Measurements from ENCODE around the gene AMACR.
A peak's percentile ranks its signal among the peaks of the same experiment; 100 is the strongest.
"Not testable (repeated sequence)": the region's sequence is repeated elsewhere in the genome, so short reads cannot be mapped to it uniquely, and the experiment has no call there.

The AMACR gene

GRCh38 chr5:34010146-34010545, 2.3 kb upstream of the AMACR start:
- DNase-seq (ENCODE audit: extremely low read depth in 1 of 2, low read depth in 1 of 2), result not testable (repeated sequence)

- no peak for DNase-seq (ENCODE audit: extremely low read depth in 1 of 2, low read depth in 1 of 2)
Observed at GRCh38 chr5:34009610-34010009, 1.8 kb upstream of the AMACR start.

GRCh38 chr5:34008802-34009201, 952 bp upstream of the AMACR start:
- no peak for DNase-seq (ENCODE audit: extremely low read depth in 1 of 2, low read depth in 1 of 2)

GRCh38 chr5:34007201-34007620, 639 bp downstream of the AMACR start:
- DNase-seq (ENCODE audit: extremely low read depth in 1 of 2, low read depth in 1 of 2), result no peak

- no peak for DNase-seq (ENCODE audit: extremely low read depth in 1 of 2, low read depth in 1 of 2)
Observed at GRCh38 chr5:34005681-34006080, 2.2 kb downstream of the AMACR start.

GRCh38 chr5:34005211-34005610, 2.6 kb downstream of the AMACR start:
- peak in 1 of 2 donors; percentile 34 for DNase-seq (ENCODE audit: extremely low read depth in 1 of 2, low read depth in 1 of 2)

GRCh38 chr5:34003941-34004340, 3.9 kb downstream of the AMACR start:
- DNase-seq (ENCODE audit: extremely low read depth in 1 of 2, low read depth in 1 of 2), result no peak

GRCh38 chr5:34002629-34003328, 5.1 kb downstream of the AMACR start:
- DNase-seq (ENCODE audit: extremely low read depth in 1 of 2, low read depth in 1 of 2), result no peak

- no peak for DNase-seq (ENCODE audit: extremely low read depth in 1 of 2, low read depth in 1 of 2)
Observed at GRCh38 chr5:34001241-34001841, 6.5 kb downstream of the AMACR start.

GRCh38 chr5:33999978-34000377, 7.9 kb downstream of the AMACR start:
- DNase-seq (ENCODE audit: extremely low read depth in 1 of 2, low read depth in 1 of 2), result no peak

- no peak for DNase-seq (ENCODE audit: extremely low read depth in 1 of 2, low read depth in 1 of 2)
Observed at GRCh38 chr5:33997331-33997983, 10.4 kb downstream of the AMACR start.

GRCh38 chr5:33995865-33996264, 12.0 kb downstream of the AMACR start:
- no peak for DNase-seq (ENCODE audit: extremely low read depth in 1 of 2, low read depth in 1 of 2)

- no peak for DNase-seq (ENCODE audit: extremely low read depth in 1 of 2, low read depth in 1 of 2)
Observed at GRCh38 chr5:33994845-33995244, 13.0 kb downstream of the AMACR start.

GRCh38 chr5:33992864-33993263, 15.0 kb downstream of the AMACR start:
- no peak for DNase-seq (ENCODE audit: extremely low read depth in 1 of 2, low read depth in 1 of 2)

- no peak for DNase-seq (ENCODE audit: extremely low read depth in 1 of 2, low read depth in 1 of 2)
Observed at GRCh38 chr5:33985447-33985846, 22.4 kb downstream of the AMACR start.

GRCh38 chr5:33984671-33985124, 23.2 kb downstream of the AMACR start, which contains the start of gene SLC45A2:
SLC45A2 (minus strand) TSS chr5:33984693; CDS start chr5:33984583, 110 bp downstream.
- DNase-seq (ENCODE audit: extremely low read depth in 1 of 2, low read depth in 1 of 2), result no peak

GRCh38 chr5:33984178-33984577, 23.7 kb downstream of the AMACR start:
- no peak for DNase-seq (ENCODE audit: extremely low read depth in 1 of 2, low read depth in 1 of 2)

GRCh38 chr5:33981408-33982162, 26.3 kb downstream of the AMACR start:
- DNase-seq (ENCODE audit: extremely low read depth in 1 of 2, low read depth in 1 of 2), result no peak

- DNase-seq (ENCODE audit: extremely low read depth in 1 of 2, low read depth in 1 of 2), result no peak
Observed at GRCh38 chr5:33980030-33980429, 27.8 kb downstream of the AMACR start.

GRCh38 chr5:33978306-33978705, 29.5 kb downstream of the AMACR start:
- DNase-seq (ENCODE audit: extremely low read depth in 1 of 2, low read depth in 1 of 2), result no peak

GRCh38 chr5:33976307-33976706, 31.5 kb downstream of the AMACR start:
- DNase-seq (ENCODE audit: extremely low read depth in 1 of 2, low read depth in 1 of 2), result no peak

Measured in stimulated activated CD8-positive, alpha-beta memory T cell treated with anti-CD3 and anti-CD28 coated beads, Interleukin-7, amount 100 ng/mL, for 48 hours (primary cell).